CD4-positive, alpha-beta T cell (primary cell): ENCODE data around the gene UBE2Q1. TPM values are rescaled to one million over a fixed set of nuclear protein-coding genes. Genes with fewer than 3 reads are reported as not detected.

Experiments used
- ATAC-seq: fragments of 200-7000 bp; cut with Tn5 transposase; one replicate; pipeline ENCODE4 v1.10.0; 2022; ENCODE audit warnings: mild to moderate bottlenecking; ENCODE audit not compliant: poor library complexity
- CTCF ChIA-PET: fragments of 350-600 bp; sonication (Branson Sonifier 250); formaldehyde crosslinking; loops from one replicate; lab custom pipeline; 2021; ENCODE audit warnings: antibody characterized with exemption, inconsistent platforms; lab: Charles Lee
- POLR2A ChIA-PET: fragments of 350-600 bp; sonication (Branson Sonifier 250); formaldehyde crosslinking; loops from one replicate; lab custom pipeline; 2021; ENCODE audit warnings: antibody characterized with exemption, inconsistent platforms; lab: Charles Lee
- DNase-seq, 14 experiments: peaks; one replicate each; pipeline ENCODE4 v3.0.0-alpha.2; 2013 to 2020; ENCODE audit warnings: mixed read lengths in 2 of 14
- H3K27ac ChIP-seq, 2 donors: one replicate each; pipeline versions ENCODE4 v1.5.1 to v1.7.0; 2013; ENCODE audit warnings: low read length in 2 of 2, low read depth in 1 of 2, mild to moderate bottlenecking in 1 of 2
- H3K27me3 ChIP-seq, 2 experiments: 1 replicate in 1 of 2; 2 replicates in 1 of 2; pipeline versions ENCODE4 v1.6.1 to v1.7.0; 2013; ENCODE audit warnings: low read length in 2 of 2, control low read depth in 1 of 2, mild to moderate bottlenecking in 1 of 2, moderate library complexity in 1 of 2; ENCODE audit not compliant: insufficient read depth in 2 of 2, control insufficient read depth in 1 of 2
- H3K36me3 ChIP-seq: one replicate; pipeline ENCODE4 v1.6.1; 2013; ENCODE audit warnings: low read length, control low read depth; ENCODE audit not compliant: insufficient read depth
- H3K4me1 ChIP-seq: one replicate; pipeline ENCODE4 v1.6.1; 2013; ENCODE audit warnings: low read length, control low read depth; ENCODE audit not compliant: insufficient read depth
- H3K4me3 ChIP-seq: one replicate; pipeline ENCODE4 v1.5.1; 2013; ENCODE audit warnings: mild to moderate bottlenecking, low read length, moderate library complexity
- H3K9me3 ChIP-seq, 2 experiments: 1 replicate in 1 of 2; 2 replicates in 1 of 2; pipeline versions ENCODE4 v1.6.1 to v1.7.0; 2013; ENCODE audit warnings: low read length in 2 of 2, mild to moderate bottlenecking in 2 of 2, control low read depth in 1 of 2, moderate library complexity in 1 of 2; ENCODE audit not compliant: control insufficient read depth in 1 of 2, insufficient read depth in 1 of 2
- H3K27ac Mint-ChIP-seq: one replicate; pipeline ENCODE4 v1.8.0; 2020; ENCODE audit warnings: mixed read lengths
- H3K27me3 Mint-ChIP-seq: one replicate; pipeline ENCODE4 v1.8.0; 2021; ENCODE audit warnings: mixed read lengths
- H3K36me3 Mint-ChIP-seq: one replicate; pipeline ENCODE4 v1.8.0; 2021; ENCODE audit warnings: low read depth, mixed read lengths
- H3K4me1 Mint-ChIP-seq: one replicate; pipeline ENCODE4 v1.8.0; 2021; ENCODE audit warnings: low read depth, mixed read lengths
- H3K4me3 Mint-ChIP-seq: one replicate; pipeline ENCODE4 v1.8.0; 2020; ENCODE audit warnings: mild to moderate bottlenecking, mixed read lengths
- H3K9me3 Mint-ChIP-seq: one replicate; pipeline ENCODE4 v1.8.0; 2020; ENCODE audit warnings: mixed read lengths
- CTCF ChIP-seq: fragments of 200-600 bp; IDR thresholded peaks from one replicate; pipeline ENCODE4 v1.8.0; 2022; ENCODE audit warnings: antibody characterized with exemption, mild to moderate bottlenecking
- intact Hi-C, 2 experiments: fragments of 100-400 bp; cut with DNase I in 1 of 2; cut with micrococcal nuclease in 1 of 2; formaldehyde crosslinking; loops; one replicate each; pipeline versions ENCODE4 v1.15.1 to v1.9.0; 2023 to 2025; cut with DNase I, micrococcal nuclease
- total RNA-seq, 174 experiments: library from RNA in 2 of 174; stranded (reverse) in 2 of 174; gene quantifications; one replicate each; pipeline ENCODE4 v1.2.3 and lab custom pipeline; 2021 to 2026

Gene UBE2Q1
- total RNA-seq, 2 experiments from 2014 or later = 78.7 to 82.3 TPM

GRCh38 chr1:154594811-154595210, 36.3 kb upstream of the UBE2Q1 start:
- POLR2A ChIA-PET = interaction anchor here (0.7 to 3.0 kb wide), 4 partner anchors 12 to 69 kb away, joined by 3 to 12 read pairs (median 5); partner anchors contain the start of gene ADAR

GRCh38 chr1:154593390-154593789, 34.9 kb upstream of the UBE2Q1 start:
- Mint-ChIP-seq H3K36me3 (peaks cover 97% of the 10 kb centered on the region), H3K4me1 (peaks cover under 1% of the 10 kb centered on the region), H3K4me3 (no peak overlapping the region), H3K27me3 (no peaks in the 10 kb centered on the region), H3K9me3 (no peaks in the 10 kb centered on the region), H3K27ac (no peak overlapping the region)
- ATAC-seq = no peak
- POLR2A ChIA-PET = no interaction called here
- Histone ChIP-seq H3K27ac (no peak overlapping the region), H3K4me3 (no peak overlapping the region), H3K9me3 (no peaks in the 10 kb centered on the region), H3K36me3 (peaks cover 96% of the 10 kb centered on the region), H3K27me3 (no peaks in the 10 kb centered on the region), H3K4me1 (no peaks in the 10 kb centered on the region)
- no peak for TF ChIP-seq CTCF
- DNase-seq = no peak
- intact Hi-C loops = no loop called here
- CTCF ChIA-PET = no interaction called here

More at GRCh38 chr1:154594811-154595210, 36.3 kb upstream of the UBE2Q1 start:
- H3K4me1 Mint-ChIP-seq = peaks cover 15% of the 10 kb centered on the region
- peaks cover 97% of the 10 kb centered on the region for H3K36me3 Mint-ChIP-seq
- no peak overlapping the region for H3K27ac Mint-ChIP-seq
- intact Hi-C loops = no loop called here
- H3K9me3 ChIP-seq = no peaks in the 10 kb centered on the region
- ATAC-seq (no peak), DNase-seq (no peak)
- no peaks in the 10 kb centered on the region for H3K27me3 Mint-ChIP-seq
- CTCF ChIA-PET = interaction anchor here (1.2 kb wide), 1 partner anchor 14 kb away, joined by 3 read pairs; the partner anchor contains the start of gene ADAR
- peaks cover 94% of the 10 kb centered on the region for H3K36me3 ChIP-seq
- H3K9me3 Mint-ChIP-seq = no peaks in the 10 kb centered on the region
- no peak overlapping the region for H3K4me3 ChIP-seq
- no peak for TF ChIP-seq CTCF
- no peak overlapping the region for H3K27ac ChIP-seq
- H3K4me1 ChIP-seq = peaks cover 6% of the 10 kb centered on the region
- no peak overlapping the region for H3K4me3 Mint-ChIP-seq
- no peaks in the 10 kb centered on the region for H3K27me3 ChIP-seq

- H3K36me3 ChIP-seq = peaks cover 96% of the 10 kb centered on the region
- no peak overlapping the region for H3K4me3 Mint-ChIP-seq
- no peak overlapping the region for H3K27ac ChIP-seq
- H3K9me3 ChIP-seq = no peaks in the 10 kb centered on the region
- intact Hi-C loops = no loop called here
- no peaks in the 10 kb centered on the region for H3K4me1 Mint-ChIP-seq
- no peak overlapping the region for H3K27ac Mint-ChIP-seq
- H3K27me3 Mint-ChIP-seq = no peaks in the 10 kb centered on the region
- ATAC-seq (no peak), DNase-seq (no peak)
- ChIA-PET CTCF (no interaction called here), POLR2A (interaction anchor here (0.5 kb wide), 1 partner anchor 595 kb away, joined by 3 read pairs; no protein-coding TSS in a partner anchor)
- H3K9me3 Mint-ChIP-seq = no peaks in the 10 kb centered on the region
- H3K4me1 ChIP-seq = no peaks in the 10 kb centered on the region
- H3K4me3 ChIP-seq = no peak overlapping the region
- no peaks in the 10 kb centered on the region for H3K27me3 ChIP-seq
- no peak for TF ChIP-seq CTCF
- peaks cover 97% of the 10 kb centered on the region for H3K36me3 Mint-ChIP-seq
These were observed 32.7 kb upstream of the UBE2Q1 start for GRCh38 chr1:154591206-154591605.
